Brain microvascular endothelial cell (primary cell): Measurements from ENCODE around the gene HMGXB3.

Experiments used
- DNase-seq: peaks from one replicate; pipeline ENCODE4 v3.0.0-alpha.2; 2020
- H3K27ac ChIP-seq: fragments of 250-450 bp; sonication (Bioruptor Pico); 2 replicates; pipeline ENCODE4 v1.5.1; 2020; ENCODE audit warnings: mild to moderate bottlenecking, moderate library complexity
- H3K27me3 ChIP-seq: fragments of 250-450 bp; sonication (Bioruptor Pico); replicated peaks from 2 replicates; pipeline ENCODE4 v1.5.1; 2020; ENCODE audit warnings: mild to moderate bottlenecking
- H3K36me3 ChIP-seq: fragments of 250-450 bp; sonication (Bioruptor Pico); replicated peaks from 2 replicates; pipeline ENCODE4 v1.5.1; 2020; ENCODE audit warnings: mild to moderate bottlenecking
- H3K4me3 ChIP-seq: 2 replicates; pipeline ENCODE4 v1.5.1; 2011; ENCODE audit warnings: low read depth, mild to moderate bottlenecking, control low read depth, low read length, moderate library complexity
- in situ Hi-C: cut with HindIII; loops from 2 replicates; pipeline ENCODE4 v1.10.0; 2017; ENCODE audit warnings: low sequenced_read_pairs, low pct_ligation_motif_present
- TF ChIP-seq, protein P1 (sequence below): IDR thresholded peaks from 2 replicates; pipeline ENCODE4 v1.5.1; 2011; ENCODE audit warnings: low read depth, mild to moderate bottlenecking, moderate library complexity, low read length, control low read depth, inconsistent platforms; ENCODE audit errors: missing control alignments

Gene HMGXB3

DNA sequence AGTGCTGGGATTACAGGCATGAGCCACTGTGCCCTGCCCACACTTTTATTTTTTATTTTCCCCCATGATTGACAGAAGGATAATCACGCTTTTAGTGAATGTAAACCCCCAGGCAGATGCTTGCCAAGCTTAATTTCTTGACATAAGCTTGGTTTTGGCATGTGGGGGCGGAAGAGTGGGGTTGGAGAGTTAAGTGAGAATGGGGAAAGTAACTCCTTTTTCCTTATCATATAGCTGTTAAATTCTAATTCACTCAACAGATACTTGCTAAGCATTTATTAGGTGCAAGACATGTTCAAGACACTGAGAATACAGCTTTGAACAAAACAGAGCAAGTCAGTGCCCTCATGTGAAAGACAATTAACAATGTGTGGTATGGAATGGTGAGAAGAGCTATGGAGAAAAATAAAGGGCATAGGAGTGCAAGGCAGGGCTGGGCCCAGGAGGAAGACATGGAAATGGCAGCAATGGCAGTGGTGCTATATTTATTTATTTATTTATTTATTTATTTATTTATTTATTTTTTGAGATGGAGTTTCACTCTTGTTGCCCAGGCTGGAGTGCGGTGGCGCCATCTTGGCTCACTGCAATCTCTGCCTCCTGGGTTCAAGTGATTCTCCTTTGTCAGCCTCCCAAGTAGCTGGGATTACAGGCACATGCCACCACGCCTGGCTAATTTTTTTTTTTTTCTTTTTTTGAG lies 37.8 kb upstream of the HMGXB3 start:
- TF ChIP-seq, protein P1, sequence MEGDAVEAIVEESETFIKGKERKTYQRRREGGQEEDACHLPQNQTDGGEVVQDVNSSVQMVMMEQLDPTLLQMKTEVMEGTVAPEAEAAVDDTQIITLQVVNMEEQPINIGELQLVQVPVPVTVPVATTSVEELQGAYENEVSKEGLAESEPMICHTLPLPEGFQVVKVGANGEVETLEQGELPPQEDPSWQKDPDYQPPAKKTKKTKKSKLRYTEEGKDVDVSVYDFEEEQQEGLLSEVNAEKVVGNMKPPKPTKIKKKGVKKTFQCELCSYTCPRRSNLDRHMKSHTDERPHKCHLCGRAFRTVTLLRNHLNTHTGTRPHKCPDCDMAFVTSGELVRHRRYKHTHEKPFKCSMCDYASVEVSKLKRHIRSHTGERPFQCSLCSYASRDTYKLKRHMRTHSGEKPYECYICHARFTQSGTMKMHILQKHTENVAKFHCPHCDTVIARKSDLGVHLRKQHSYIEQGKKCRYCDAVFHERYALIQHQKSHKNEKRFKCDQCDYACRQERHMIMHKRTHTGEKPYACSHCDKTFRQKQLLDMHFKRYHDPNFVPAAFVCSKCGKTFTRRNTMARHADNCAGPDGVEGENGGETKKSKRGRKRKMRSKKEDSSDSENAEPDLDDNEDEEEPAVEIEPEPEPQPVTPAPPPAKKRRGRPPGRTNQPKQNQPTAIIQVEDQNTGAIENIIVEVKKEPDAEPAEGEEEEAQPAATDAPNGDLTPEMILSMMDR, result no peak
- in situ Hi-C loops, result no loop called here
- Histone ChIP-seq H3K36me3 (no peaks in the 10 kb centered on the region), H3K27me3 (no peaks in the 10 kb centered on the region), H3K27ac (no peak overlapping the region), H3K4me3 (no peak overlapping the region)
- DNase-seq, result no peak

DNA sequence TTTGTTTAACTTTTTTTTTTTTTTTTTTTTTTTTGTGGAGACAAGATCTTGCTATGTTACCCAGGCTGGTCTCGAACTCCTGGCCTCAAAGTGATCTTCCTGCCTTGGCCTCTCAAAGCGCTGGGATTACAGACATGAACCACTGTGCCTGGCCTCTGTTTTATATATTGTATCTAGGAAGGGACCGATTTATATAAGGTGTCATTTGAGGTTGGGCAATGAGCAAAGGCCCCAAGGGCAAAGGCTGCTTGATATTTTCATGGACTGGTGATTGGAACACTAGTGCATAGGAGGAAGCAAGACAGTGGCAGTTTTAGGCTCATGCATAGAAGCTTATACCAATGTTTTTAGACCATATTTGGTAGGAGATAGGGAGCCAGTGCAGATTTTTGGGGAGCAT lies 36.8 kb upstream of the HMGXB3 start:
- TF ChIP-seq, protein P1, result no peak
- H3K27me3 ChIP-seq, result no peaks in the 10 kb centered on the region
- no peak for DNase-seq
- H3K36me3 ChIP-seq, result no peaks in the 10 kb centered on the region
- H3K4me3 ChIP-seq, result no peak overlapping the region
- H3K27ac ChIP-seq, result no peak overlapping the region
- in situ Hi-C loops, result no loop called here

DNA sequence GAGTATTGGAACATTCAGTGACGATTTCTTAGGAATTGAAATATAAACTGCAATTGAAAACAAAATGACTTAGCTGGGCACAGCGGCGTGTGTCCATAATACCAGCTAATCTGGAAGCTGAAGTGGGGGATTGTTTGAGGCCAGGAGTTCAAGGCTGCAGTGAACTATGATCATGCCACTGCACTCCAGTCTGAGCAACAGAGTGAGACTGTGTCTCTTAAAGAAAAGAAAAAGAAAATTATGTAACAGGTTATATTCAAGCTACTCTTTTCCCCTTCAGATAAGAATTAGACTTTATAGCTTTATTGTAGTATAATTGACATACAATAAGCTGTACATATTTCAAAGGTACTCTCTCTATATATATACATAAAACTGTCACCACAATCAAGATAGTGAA lies 33.6 kb upstream of the HMGXB3 start:
- TF ChIP-seq, protein P1, result no peak
- DNase-seq, result no peak
- Histone ChIP-seq H3K4me3 (no peak overlapping the region), H3K27me3 (no peaks in the 10 kb centered on the region), H3K36me3 (no peaks in the 10 kb centered on the region), H3K27ac (no peak overlapping the region)
- in situ Hi-C loops, result no loop called here

DNA sequence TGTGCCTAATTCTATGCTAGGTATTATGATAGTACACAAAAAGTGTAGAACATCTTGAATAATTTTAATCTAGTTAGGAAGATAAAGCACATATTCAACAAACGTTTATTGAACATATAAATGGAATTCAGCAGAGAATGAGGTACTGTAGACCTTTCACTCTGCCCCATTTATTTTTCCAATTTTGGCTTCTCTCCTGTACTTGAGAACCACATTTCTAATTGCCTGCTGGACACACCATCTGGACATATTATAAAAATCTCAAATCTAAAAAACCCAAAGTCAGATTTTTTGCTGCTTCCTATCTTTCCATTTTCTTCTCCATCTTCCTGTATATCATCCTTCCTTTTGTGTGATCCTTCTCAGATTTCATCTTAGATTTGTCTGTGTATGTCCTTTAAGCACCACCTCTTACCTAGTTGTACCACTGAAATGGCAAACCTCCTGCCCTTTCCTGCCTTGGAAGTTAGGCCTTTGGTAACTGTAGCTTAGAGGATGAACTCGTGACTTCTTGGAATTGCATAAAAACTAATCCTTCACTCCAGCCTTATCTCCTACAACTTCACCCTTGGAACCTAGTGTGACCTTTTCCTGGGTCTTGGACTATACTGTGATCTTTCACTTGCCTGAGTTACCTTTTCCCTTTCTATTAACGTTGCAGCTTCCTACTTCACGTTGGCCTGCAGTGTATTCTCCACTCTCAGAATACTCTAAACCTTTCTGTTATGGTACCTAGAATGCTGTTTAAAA lies 31.2 kb upstream of the HMGXB3 start:
- Histone ChIP-seq H3K36me3 (no peaks in the 10 kb centered on the region), H3K4me3 (no peak overlapping the region), H3K27me3 (no peaks in the 10 kb centered on the region), H3K27ac (no peak overlapping the region)
- TF ChIP-seq, protein P1, result no peak
- no peak for DNase-seq
- in situ Hi-C loops, result no loop called here

DNA sequence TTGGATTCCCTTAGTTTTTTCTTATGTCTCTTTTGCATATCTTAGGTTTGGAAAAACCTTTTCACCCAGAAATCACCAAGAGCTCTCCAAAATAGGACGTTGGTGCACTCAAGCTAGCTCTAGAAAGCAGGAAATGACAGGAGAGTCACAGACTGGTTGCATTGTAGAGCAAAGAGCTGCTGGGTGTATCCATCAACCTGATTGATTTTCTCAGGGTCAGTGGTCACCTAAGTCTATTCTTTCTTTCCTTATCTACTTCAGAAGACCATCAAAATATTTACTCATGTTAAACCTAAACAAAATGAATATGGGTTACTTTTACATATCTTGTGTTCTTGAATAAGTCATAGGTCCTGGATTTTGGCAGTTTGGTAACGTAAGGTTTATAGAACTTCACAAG lies 25.1 kb upstream of the HMGXB3 start:
- no peak overlapping the region for H3K27ac ChIP-seq
- in situ Hi-C loops, result loop anchor here (25.0 kb wide), 1 partner anchor 338 kb away; no protein-coding TSS in a partner anchor
- TF ChIP-seq, protein P1, result no peak

DNA sequence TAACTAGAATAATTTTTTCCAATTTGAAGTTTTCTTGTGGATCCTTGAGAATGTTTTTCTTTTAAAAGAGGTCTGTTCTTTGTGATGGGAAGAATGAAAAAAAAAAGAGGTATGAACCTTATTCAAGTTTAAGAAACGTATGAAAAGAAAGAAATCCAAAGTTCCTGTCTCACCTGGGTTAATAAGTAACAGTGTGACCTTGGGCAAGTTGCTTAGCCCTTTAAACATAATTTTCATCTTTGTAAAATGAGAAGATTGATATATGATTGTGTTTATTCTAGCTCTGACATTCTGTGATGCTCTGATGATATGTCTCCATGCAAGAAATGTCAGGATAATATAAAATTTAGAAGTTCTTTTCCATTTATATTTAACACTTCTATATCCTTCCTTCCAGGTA lies 20.6 kb upstream of the HMGXB3 start:
- DNase-seq, result no peak
- in situ Hi-C loops, result loop anchor here (25.0 kb wide), 1 partner anchor 343 kb away; no protein-coding TSS in a partner anchor
- Histone ChIP-seq H3K36me3 (peaks cover 14% of the 10 kb centered on the region), H3K4me3 (no peak overlapping the region), H3K27me3 (no peaks in the 10 kb centered on the region), H3K27ac (no peak overlapping the region)
- TF ChIP-seq, protein P1, result no peak

More for the DNA sequence above, 25.1 kb upstream of the HMGXB3 start:
- Histone ChIP-seq H3K4me3 (no peak overlapping the region), H3K36me3 (peaks cover 9% of the 10 kb centered on the region), H3K27me3 (no peaks in the 10 kb centered on the region)
- no peak for DNase-seq
